MM.1S (cell line): ENCODE results near the gene IL17C.

ENCODE experiments used
- DNase-seq: peaks from one replicate; pipeline ENCODE4 v3.0.0-alpha.2; 2015
- H2AFZ ChIP-seq: fragments of 300-600 bp; sonication (generic); 2 replicates; pipeline ENCODE4 v1.6.0; 2016; ENCODE audit warnings: antibody characterized with exemption, low read length
- H3F3A ChIP-seq: fragments of 300-600 bp; sonication (generic); 2 replicates; pipeline ENCODE4 v1.6.1; 2016; ENCODE audit warnings: mild to moderate bottlenecking, antibody characterized with exemption, low read length, moderate library complexity, mixed read lengths; ENCODE audit not compliant: insufficient read depth
- H3K27ac ChIP-seq: fragments of 300-600 bp; sonication (generic); 2 replicates; pipeline ENCODE4 v1.5.1; 2016; ENCODE audit warnings: mild to moderate bottlenecking, low read length
- H3K27me3 ChIP-seq: fragments of 300-600 bp; sonication (generic); replicated peaks from 2 replicates; pipeline ENCODE4 v1.6.0; 2016; ENCODE audit warnings: low read length; ENCODE audit not compliant: insufficient read depth
- H3K36me3 ChIP-seq: fragments of 300-600 bp; sonication (generic); replicated peaks from 2 replicates; pipeline ENCODE4 v1.6.1; 2016; ENCODE audit warnings: mild to moderate bottlenecking, low read length, mixed read lengths; ENCODE audit not compliant: insufficient read depth
- H3K4me1 ChIP-seq: fragments of 300-600 bp; sonication (generic); 2 replicates; pipeline ENCODE4 v1.6.1; 2016; ENCODE audit warnings: low read length, mixed read lengths
- H3K4me2 ChIP-seq: fragments of 300-600 bp; sonication (generic); 2 replicates; pipeline ENCODE4 v1.6.0; 2016; ENCODE audit warnings: low read depth, low read length
- H3K4me3 ChIP-seq: fragments of 300-600 bp; sonication (generic); 2 replicates; pipeline ENCODE4 v1.5.1; 2016; ENCODE audit warnings: low read length, mixed read lengths
- H3K79me2 ChIP-seq: fragments of 300-600 bp; sonication (generic); 2 replicates; pipeline ENCODE4 v1.6.1; 2016; ENCODE audit warnings: mixed run types, low read length, mixed read lengths
- H3K9ac ChIP-seq: fragments of 300-600 bp; sonication (generic); 2 replicates; pipeline ENCODE4 v1.6.1; 2016; ENCODE audit warnings: low read length, mixed read lengths
- H3K9me2 ChIP-seq: fragments of 300-600 bp; sonication (generic); replicated peaks from 2 replicates; pipeline ENCODE4 v1.6.1; 2016; ENCODE audit warnings: mild to moderate bottlenecking, low read length, mixed read lengths; ENCODE audit not compliant: insufficient read depth
- H3K9me3 ChIP-seq: fragments of 300-600 bp; sonication (generic); replicated peaks from 2 replicates; pipeline ENCODE4 v1.6.1; 2016; ENCODE audit warnings: mild to moderate bottlenecking, low read length, mixed read lengths; ENCODE audit not compliant: insufficient read depth
- H4K20me1 ChIP-seq: fragments of 300-600 bp; sonication (generic); 2 replicates; pipeline ENCODE4 v1.6.1; 2016; ENCODE audit warnings: mild to moderate bottlenecking, low read length, moderate library complexity, mixed read lengths; ENCODE audit not compliant: insufficient read depth
- CTCF ChIP-seq: fragments of 300-600 bp; sonication (generic); IDR thresholded peaks from 2 replicates; pipeline ENCODE4 v1.5.1; 2016; ENCODE audit warnings: antibody characterized with exemption, low read length, mixed read lengths
- EZH2 ChIP-seq: fragments of 300-600 bp; sonication (generic); optimal IDR thresholded peaks from 2 replicates; pipeline ENCODE3; 2017; ENCODE audit warnings: low read depth, mild to moderate bottlenecking, antibody characterized with exemption, low read length, mixed read lengths
- EZH2phosphoT487 ChIP-seq: fragments of 300-600 bp; sonication (generic); IDR thresholded peaks from 2 replicates; pipeline ENCODE4 v1.6.1; 2018; ENCODE audit warnings: antibody characterized with exemption, low read length

Gene IL17C

GRCh38 chr16:88595101-88595500 is 43.3 kb upstream of the IL17C start:
- peaks cover 21% of the 10 kb centered on the region for H3K4me1 ChIP-seq
- no peaks in the 10 kb centered on the region for H3K9me3 ChIP-seq
- no peaks in the 10 kb centered on the region for H3K27me3 ChIP-seq
- no peak overlapping the region for H2AFZ ChIP-seq
- H3K79me2 ChIP-seq: peaks cover 28% of the 10 kb centered on the region
- no peak overlapping the region for H3K27ac ChIP-seq
- H3K4me2 ChIP-seq: no peak overlapping the region
- no peak overlapping the region for H3K9ac ChIP-seq
- H3K4me3 ChIP-seq: no peak overlapping the region
- DNase-seq: no peak
- TF ChIP-seq EZH2phosphoT487: no peak
- TF ChIP-seq EZH2: no peak
- no peak for TF ChIP-seq CTCF
- no peaks in the 10 kb centered on the region for H4K20me1 ChIP-seq
- H3K9me2 ChIP-seq: no peaks in the 10 kb centered on the region
- no peaks in the 10 kb centered on the region; the same call in 1 of the 2 replicates for H3K36me3 ChIP-seq
- peaks cover 22% of the 10 kb centered on the region for H3F3A ChIP-seq

DNA sequence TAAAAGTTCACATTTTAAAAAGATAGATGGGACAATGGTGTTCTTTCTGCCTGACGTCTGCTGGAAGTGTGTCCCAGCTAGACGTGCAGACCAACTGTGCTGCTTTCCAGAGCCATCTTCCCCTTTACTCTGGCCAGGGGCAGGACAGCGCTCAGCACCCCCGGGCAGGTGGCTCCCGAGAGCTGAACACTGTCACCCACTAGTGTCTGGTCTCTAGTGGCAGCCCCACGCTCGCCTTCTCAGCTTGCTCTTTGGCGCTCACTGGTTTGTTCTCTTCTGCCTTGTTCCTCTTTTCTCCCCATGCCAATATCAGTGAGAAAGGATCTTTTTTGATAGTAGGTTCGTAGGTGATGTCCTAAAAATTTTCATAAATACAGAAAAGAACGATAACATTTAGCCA is 42.5 kb upstream of the IL17C start:
- Histone ChIP-seq H2AFZ (no peak overlapping the region), H3K9me3 (no peaks in the 10 kb centered on the region), H3K4me3 (no peak overlapping the region), H3K27ac (peak overlapping the region; percentile 76; the same call in 1 of the 2 replicates), H3K36me3 (no peaks in the 10 kb centered on the region; the same call in 1 of the 2 replicates), H3K27me3 (no peaks in the 10 kb centered on the region), H3K9ac (no peak overlapping the region), H3K4me2 (no peak overlapping the region), H3K79me2 (peaks cover 28% of the 10 kb centered on the region), H3K9me2 (no peaks in the 10 kb centered on the region), H3K4me1 (peaks cover 21% of the 10 kb centered on the region), H3F3A (peaks cover 22% of the 10 kb centered on the region), H4K20me1 (no peaks in the 10 kb centered on the region)
- no peak for DNase-seq
- no peak for TF ChIP-seq EZH2
- no peak for TF ChIP-seq EZH2phosphoT487
- no peak for TF ChIP-seq CTCF

DNA sequence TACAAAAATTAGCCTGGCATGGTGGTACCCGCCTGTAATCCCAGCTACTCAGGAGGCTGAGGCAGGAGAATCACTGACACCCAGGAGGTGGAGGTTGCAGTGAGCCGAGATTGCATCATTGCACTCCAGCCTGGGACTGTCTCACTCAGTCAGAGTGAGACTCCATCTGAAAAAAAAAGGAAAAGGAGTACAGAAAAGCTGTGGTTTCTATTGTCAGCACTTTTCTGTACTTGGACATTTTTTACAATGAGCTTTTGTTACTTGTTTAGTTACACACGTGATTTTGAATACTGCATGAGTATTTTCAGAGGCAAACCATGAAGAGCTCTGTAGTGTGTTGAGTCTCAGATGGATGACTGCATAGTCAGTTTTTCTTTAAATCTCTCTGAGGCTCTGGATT is 41.9 kb upstream of the IL17C start:
- no peaks in the 10 kb centered on the region for H4K20me1 ChIP-seq
- no peak overlapping the region for H3K9ac ChIP-seq
- H3K9me2 ChIP-seq: no peaks in the 10 kb centered on the region
- TF ChIP-seq EZH2 (no peak), CTCF (no peak), EZH2phosphoT487 (no peak)
- H3K4me2 ChIP-seq: no peak overlapping the region; the same call in 1 of the 2 replicates
- H3K27ac ChIP-seq: peak overlapping the region; percentile 76; the same call in 1 of the 2 replicates
- H3K4me1 ChIP-seq: peaks cover 21% of the 10 kb centered on the region
- DNase-seq: peak; percentile 59
- no peaks in the 10 kb centered on the region for H3K9me3 ChIP-seq
- peaks cover 22% of the 10 kb centered on the region for H3F3A ChIP-seq
- H3K4me3 ChIP-seq: no peak overlapping the region
- no peaks in the 10 kb centered on the region; the same call in 1 of the 2 replicates for H3K36me3 ChIP-seq
- H2AFZ ChIP-seq: no peak overlapping the region
- no peaks in the 10 kb centered on the region for H3K27me3 ChIP-seq
- peaks cover 28% of the 10 kb centered on the region for H3K79me2 ChIP-seq
